Skeletal muscle satellite cell (primary cell): ENCODE data around the gene LRIT1.

Experiments used
- H3K27me3 ChIP-seq: 2 replicates; pipeline ENCODE4 v1.7.0; 2013; ENCODE audit warnings: low read length; ENCODE audit not compliant: control insufficient read depth, insufficient read depth
- H3K36me3 ChIP-seq: 2 replicates; pipeline ENCODE4 v1.7.0; 2013; ENCODE audit warnings: mild to moderate bottlenecking, control low read depth, low read length; ENCODE audit not compliant: insufficient read depth
- H3K4me1 ChIP-seq: 2 replicates; pipeline ENCODE4 v1.7.0; 2013; ENCODE audit warnings: low read length; ENCODE audit not compliant: control insufficient read depth, insufficient read depth
- H3K4me2 ChIP-seq: 2 replicates; pipeline ENCODE4 v1.7.0; 2013; ENCODE audit warnings: mild to moderate bottlenecking, low read length
- H3K4me3 ChIP-seq: 2 replicates; pipeline ENCODE4 v1.7.0; 2013; ENCODE audit warnings: low read length
- H3K9ac ChIP-seq: 2 replicates; pipeline ENCODE4 v1.7.0; 2013; ENCODE audit warnings: mild to moderate bottlenecking, low read depth, low read length, moderate library complexity
- H3K9me3 ChIP-seq: replicated peaks from 2 replicates; pipeline ENCODE4 v1.7.0; 2013; ENCODE audit warnings: mild to moderate bottlenecking, control low read depth, low read length

Gene LRIT1

DNA sequence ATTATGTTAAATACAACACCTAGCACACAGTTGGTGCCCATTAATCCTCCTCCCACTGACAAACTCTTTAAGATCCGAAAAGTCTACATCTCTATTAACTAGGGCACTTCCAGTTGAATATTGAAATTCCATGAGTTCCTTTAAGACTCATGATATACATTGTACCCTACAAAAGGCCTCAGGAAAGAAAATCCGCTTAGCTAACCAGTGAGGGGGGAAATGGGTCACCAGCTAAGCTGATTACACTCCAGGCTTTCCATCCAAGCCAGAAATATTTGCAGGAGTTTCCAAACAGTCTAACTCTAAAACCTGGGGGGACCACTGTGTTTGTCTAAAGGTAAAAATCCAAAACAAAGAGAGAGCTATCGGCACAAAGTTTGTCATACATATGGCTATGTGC, 14.7 kb downstream of the LRIT1 start:
- H3K9ac ChIP-seq = no peak overlapping the region
- H3K27me3 ChIP-seq = peaks cover 6% of the 10 kb centered on the region
- no peaks in the 10 kb centered on the region for H3K36me3 ChIP-seq

DNA sequence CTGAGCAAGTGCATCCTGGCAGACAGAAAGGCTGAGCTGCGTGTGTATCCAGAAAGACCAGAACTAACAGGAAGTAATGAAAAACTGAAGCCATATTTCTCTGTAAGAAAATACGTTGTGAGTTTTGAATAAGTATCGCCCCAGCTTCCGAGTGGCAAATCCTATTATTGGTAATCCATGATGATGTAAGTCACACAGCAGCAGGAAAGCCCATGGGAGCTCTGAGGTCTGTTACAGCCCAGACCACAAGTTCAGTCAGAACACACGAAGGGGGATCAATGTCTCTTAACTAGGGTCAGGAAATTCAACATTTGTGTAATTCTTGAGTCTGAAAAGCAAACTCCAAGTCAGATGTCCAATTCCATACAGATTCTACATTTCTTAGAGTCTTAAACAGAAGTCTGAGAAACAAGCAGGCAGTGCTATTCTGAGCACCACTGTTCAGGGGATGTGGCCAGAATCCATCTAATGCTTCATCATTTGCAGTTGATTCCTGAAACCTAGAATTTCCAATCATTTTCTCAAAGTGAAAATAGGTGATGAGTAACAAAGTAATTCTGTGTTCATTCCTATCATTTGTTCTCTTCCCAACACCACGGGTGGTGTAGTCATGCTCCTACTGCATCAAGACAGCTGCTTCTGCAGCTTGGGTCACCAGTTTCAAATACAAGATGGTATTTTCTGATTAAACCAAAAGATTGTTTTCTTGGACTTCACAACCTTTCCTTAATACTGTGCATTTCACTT, 15.7 kb downstream of the LRIT1 start, which contains the start of gene LRIT2:
Gene LRIT2 (minus strand): TSS at position 118 of the 747 bp plus-strand sequence. CDS start 24 bp downstream, at position 94.
- Histone ChIP-seq H3K4me3 (no peak within 1 kb of the TSS), H3K4me2 (no peak within 1 kb of the TSS), H3K27me3 (peaks cover 3% of the 10 kb centered on the region), H3K9ac (no peak within 1 kb of the TSS), H3K36me3 (no peaks in the 10 kb centered on the region), H3K9me3 (no peaks in the 10 kb centered on the region), H3K4me1 (no peaks in the 10 kb centered on the region)

More for the DNA sequence above, 14.7 kb downstream of the LRIT1 start:
- H3K4me1 ChIP-seq = no peaks in the 10 kb centered on the region
- H3K9me3 ChIP-seq = no peaks in the 10 kb centered on the region
- no peak overlapping the region for H3K4me2 ChIP-seq
- H3K4me3 ChIP-seq = no peak overlapping the region

DNA sequence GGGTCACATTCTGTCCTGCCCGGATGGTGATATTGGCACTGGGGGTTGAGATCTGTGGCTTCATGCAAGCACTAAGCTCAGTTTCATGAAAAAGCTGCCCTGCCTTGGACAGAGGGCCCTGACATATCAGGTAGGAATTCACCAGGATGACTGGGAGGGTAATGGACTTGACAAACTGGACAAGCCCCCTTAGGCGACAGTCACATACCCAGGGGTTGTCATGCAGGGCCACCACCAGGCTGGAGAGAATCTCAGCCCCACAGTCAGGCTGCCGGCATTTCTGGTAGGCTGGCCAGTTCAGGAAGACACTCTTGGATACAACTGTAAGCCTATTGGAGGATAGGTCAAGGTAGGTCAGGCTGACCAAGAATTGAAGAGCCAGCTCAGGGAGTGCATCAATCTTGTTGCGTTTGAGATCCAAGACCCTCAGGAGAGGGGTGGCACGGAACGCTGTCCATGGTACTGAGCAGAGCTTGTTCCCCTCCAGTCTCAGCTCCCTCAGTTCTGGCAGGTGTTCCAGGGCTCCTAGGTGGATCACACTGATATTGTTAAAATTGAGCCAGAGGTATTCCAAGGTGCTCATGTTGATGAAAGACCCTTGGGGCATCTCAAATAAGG, 16.8 kb downstream of the LRIT1 start:
- Histone ChIP-seq H3K9me3 (no peaks in the 10 kb centered on the region), H3K4me2 (no peak overlapping the region), H3K27me3 (no peaks in the 10 kb centered on the region), H3K4me1 (no peaks in the 10 kb centered on the region), H3K4me3 (no peak overlapping the region), H3K36me3 (no peaks in the 10 kb centered on the region), H3K9ac (no peak overlapping the region)

DNA sequence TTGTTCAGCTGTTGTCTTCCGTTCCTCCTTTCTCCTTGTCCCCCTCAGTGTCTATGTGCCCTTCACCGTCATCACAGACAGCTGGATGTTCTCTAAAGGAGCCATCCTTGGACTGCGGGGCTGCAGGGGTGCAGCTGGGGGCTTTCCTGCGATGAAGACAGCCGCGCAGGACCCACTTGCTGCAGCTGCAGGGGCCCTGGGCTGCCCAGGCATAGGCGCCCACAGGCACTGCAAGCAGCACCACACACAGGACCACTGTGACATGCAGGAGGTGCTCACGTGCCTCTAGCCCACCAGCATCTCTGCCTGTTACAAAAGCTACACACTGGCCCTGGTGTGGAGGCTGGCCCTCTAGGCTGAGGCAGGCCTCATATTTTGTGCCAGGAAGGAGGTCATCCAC, 19.4 kb downstream of the LRIT1 start:
- Histone ChIP-seq H3K4me2 (no peak overlapping the region), H3K27me3 (no peaks in the 10 kb centered on the region), H3K9me3 (no peaks in the 10 kb centered on the region), H3K36me3 (no peaks in the 10 kb centered on the region), H3K9ac (no peak overlapping the region), H3K4me1 (no peaks in the 10 kb centered on the region), H3K4me3 (no peak overlapping the region)

DNA sequence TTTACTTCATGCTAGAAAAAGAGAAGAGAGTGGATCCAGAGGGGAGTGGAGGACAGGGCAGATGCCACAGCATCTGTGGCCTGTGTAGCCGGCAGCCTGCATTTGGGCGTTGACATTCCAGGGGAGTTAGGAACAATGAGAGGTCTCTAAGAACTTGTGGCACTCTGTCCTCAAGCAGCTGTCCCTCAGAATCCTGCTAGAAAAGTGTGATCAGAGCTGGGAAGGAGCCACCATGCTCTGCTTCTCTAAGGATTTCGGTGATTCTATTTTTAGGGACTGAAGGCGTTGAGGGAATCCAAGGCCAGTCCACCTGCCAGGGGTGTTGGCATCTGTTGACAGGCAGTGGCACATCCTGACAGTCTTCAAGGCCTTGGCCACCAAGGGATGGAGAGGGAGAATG, 23.6 kb downstream of the LRIT1 start:
- H3K9me3 ChIP-seq = no peaks in the 10 kb centered on the region
- H3K4me3 ChIP-seq = no peak overlapping the region
- no peaks in the 10 kb centered on the region for H3K36me3 ChIP-seq
- H3K27me3 ChIP-seq = no peaks in the 10 kb centered on the region
- H3K4me1 ChIP-seq = no peaks in the 10 kb centered on the region
- no peak overlapping the region for H3K9ac ChIP-seq
- no peak overlapping the region for H3K4me2 ChIP-seq

DNA sequence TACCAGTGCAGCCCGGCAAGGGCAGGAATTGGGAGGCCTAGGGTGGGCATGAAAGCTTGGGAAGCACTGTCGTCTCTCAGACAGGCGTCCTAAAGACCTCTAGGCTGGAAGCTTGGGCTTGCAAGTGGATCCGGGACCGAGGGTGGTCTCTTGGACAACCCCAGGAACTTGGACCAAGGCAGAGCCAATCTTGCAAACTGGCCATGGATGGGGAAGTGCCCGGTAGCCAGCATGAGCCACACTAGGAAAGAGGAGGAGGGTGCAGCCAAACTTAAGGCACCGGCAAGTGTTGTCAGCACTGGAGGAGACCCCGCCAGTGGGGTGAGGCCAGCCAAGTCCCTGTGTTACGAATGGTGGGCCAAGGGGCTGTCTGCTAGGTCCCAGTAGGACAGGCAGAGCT, 24.5 kb downstream of the LRIT1 start:
- Histone ChIP-seq H3K36me3 (no peaks in the 10 kb centered on the region), H3K4me2 (no peak overlapping the region), H3K9ac (no peak overlapping the region), H3K27me3 (no peaks in the 10 kb centered on the region), H3K4me1 (no peaks in the 10 kb centered on the region), H3K9me3 (no peaks in the 10 kb centered on the region), H3K4me3 (no peak overlapping the region)

DNA sequence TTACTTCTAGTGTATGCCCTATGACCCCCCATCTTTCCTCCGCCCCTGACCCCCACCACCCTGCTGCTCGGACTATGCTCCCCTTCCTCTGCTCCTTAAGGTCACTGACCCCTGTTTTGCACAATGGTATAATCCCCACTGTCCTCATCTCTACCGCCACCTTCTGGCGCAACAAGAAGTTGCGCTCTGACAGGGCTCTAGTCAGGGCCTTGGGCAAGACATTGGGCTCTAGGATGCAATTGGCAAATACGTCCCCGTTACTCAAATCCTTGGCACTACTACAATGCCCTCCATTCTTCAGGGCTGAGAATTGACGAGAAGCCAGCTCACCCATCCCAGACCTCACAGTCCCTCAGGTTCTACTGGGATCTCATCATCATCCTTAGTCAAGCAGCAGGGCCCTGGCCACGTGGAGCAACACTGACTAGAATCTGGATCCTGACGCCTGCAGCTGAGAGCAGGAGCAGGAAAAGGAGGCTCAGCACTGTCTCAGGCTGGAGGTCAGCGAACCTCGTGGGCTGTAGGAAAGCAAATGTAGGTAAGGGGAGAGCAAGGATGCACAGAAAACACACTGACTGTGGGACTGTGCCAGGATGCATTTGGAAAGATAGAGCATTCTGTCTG, 26.6 kb downstream of the LRIT1 start:
- H3K9ac ChIP-seq = no peak overlapping the region
- no peaks in the 10 kb centered on the region for H3K9me3 ChIP-seq
- H3K4me1 ChIP-seq = no peaks in the 10 kb centered on the region
- H3K4me3 ChIP-seq = no peak overlapping the region
- H3K27me3 ChIP-seq = no peaks in the 10 kb centered on the region
- H3K4me2 ChIP-seq = no peak overlapping the region
- H3K36me3 ChIP-seq = no peaks in the 10 kb centered on the region

DNA sequence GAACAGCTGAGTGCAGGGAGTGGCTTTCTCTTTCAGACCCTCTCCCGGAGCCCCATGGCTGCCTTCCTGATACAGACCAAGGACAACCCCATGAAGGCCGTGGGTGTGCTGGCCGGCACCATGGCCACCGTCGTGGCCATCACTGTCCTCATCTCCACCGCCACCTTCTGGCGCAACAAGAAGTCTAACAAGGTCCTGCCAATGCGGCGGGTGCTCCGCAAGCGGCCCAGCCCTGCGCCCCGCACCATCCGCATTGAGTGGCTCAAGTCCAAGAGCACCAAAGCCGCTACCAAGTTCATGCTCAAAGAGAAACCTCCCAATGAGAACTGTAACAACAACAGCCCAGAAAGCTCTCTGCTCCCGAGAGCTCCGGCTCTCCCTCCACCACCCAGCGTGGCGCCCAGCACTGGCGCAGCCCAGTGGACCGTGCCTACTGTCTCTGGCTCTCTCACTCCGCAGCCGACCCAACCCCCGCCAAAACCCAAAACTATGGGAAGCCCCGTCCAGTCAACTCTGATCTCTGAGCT, 27.2 kb downstream of the LRIT1 start:
- no peaks in the 10 kb centered on the region for H3K27me3 ChIP-seq
- H3K4me2 ChIP-seq = no peak overlapping the region
- H3K36me3 ChIP-seq = no peaks in the 10 kb centered on the region
- H3K9me3 ChIP-seq = no peaks in the 10 kb centered on the region
- H3K9ac ChIP-seq = no peak overlapping the region
- H3K4me3 ChIP-seq = no peak overlapping the region
- no peaks in the 10 kb centered on the region for H3K4me1 ChIP-seq

DNA sequence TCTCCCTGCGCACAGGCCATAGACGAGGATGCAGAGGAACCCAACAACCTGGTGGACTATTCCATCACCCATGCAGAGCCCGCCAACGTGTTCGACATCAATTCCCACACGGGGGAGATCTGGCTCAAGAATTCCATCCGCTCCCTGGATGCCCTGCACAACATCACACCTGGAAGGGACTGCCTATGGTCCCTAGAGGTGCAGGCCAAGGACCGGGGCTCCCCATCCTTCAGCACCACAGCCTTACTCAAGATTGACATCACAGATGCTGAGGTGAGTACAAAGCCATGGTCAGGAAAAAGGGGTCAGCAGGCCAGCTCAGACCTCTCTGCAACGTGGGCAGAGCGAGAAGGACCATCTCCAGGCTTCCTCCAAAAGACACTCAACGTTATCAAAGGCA, 28.3 kb downstream of the LRIT1 start:
- H3K9me3 ChIP-seq = no peaks in the 10 kb centered on the region
- H3K4me1 ChIP-seq = no peaks in the 10 kb centered on the region
- H3K9ac ChIP-seq = no peak overlapping the region
- H3K4me2 ChIP-seq = no peak overlapping the region
- H3K4me3 ChIP-seq = no peak overlapping the region
- H3K27me3 ChIP-seq = no peaks in the 10 kb centered on the region
- H3K36me3 ChIP-seq = no peaks in the 10 kb centered on the region

DNA sequence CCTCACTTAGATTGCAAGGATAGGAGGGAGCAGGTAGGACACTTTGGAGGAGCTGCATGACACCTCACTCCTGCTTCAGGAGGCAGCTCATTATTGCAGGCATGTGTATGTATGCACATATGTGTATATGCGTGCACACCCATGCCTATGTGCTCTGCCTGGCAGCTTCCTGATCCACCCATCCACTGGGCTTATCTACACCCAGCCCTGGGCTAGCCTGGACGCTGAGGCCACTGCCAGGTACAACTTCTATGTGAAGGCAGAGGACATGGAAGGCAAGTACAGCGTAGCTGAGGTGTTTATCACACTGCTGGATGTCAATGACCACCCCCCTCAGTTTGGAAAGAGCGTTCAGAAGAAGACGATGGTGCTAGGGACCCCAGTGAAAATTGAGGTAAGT, 29.3 kb downstream of the LRIT1 start:
- Histone ChIP-seq H3K9me3 (no peaks in the 10 kb centered on the region), H3K27me3 (peaks cover 10% of the 10 kb centered on the region), H3K4me1 (no peaks in the 10 kb centered on the region), H3K36me3 (no peaks in the 10 kb centered on the region), H3K4me2 (no peak overlapping the region), H3K4me3 (no peak overlapping the region), H3K9ac (no peak overlapping the region)

DNA sequence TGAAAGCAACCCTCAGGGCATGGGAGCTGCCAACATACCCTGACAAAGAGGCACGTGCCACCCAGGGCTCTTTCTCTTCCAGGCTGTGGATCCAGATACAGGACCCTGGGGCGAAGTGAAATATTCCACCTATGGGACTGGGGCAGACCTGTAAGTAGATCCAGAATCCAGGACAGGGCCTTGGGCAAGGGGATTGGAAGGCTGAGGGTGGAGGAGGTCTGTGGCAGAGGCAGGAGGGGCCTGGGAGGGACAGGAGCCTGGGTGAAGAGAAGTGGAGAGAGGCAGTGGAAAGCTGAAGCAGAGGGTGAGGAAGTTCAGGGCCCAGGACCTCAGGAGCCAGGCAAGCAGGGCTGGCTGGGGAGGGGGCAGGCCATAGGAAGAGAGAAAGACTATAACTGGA, 29.8 kb downstream of the LRIT1 start:
- Histone ChIP-seq H3K4me3 (no peak overlapping the region), H3K4me2 (no peak overlapping the region), H3K9me3 (no peaks in the 10 kb centered on the region), H3K27me3 (peaks cover 12% of the 10 kb centered on the region), H3K36me3 (no peaks in the 10 kb centered on the region), H3K4me1 (no peaks in the 10 kb centered on the region), H3K9ac (no peak overlapping the region)
